Measurements from ENCODE around the gene BPIFB4.

Gene BPIFB4

DNA sequence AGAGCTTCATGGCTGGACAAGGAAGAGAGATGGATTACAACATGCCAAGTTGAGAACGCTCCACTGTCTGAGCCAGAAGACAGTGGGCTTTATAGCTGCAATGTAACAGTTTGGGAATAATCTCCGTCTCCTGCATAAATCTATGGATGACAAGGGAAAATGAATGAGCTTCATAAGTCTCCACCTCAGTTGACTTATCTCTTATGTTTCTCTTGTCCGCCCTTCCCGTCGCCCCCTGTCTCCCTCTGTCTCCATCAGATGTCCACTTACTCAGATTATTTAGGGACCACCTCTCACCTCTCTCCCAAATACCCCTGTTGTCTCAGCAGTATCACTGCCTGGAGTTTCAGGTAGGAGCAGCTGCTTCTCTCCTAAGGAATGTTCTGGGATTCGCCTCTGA lies 74.8 kb downstream of the BPIFB4 start:
- no peak for DNase-seq (ENCODE audit: extremely low read depth, low read depth)
- TF ChIP-seq, protein P1, sequence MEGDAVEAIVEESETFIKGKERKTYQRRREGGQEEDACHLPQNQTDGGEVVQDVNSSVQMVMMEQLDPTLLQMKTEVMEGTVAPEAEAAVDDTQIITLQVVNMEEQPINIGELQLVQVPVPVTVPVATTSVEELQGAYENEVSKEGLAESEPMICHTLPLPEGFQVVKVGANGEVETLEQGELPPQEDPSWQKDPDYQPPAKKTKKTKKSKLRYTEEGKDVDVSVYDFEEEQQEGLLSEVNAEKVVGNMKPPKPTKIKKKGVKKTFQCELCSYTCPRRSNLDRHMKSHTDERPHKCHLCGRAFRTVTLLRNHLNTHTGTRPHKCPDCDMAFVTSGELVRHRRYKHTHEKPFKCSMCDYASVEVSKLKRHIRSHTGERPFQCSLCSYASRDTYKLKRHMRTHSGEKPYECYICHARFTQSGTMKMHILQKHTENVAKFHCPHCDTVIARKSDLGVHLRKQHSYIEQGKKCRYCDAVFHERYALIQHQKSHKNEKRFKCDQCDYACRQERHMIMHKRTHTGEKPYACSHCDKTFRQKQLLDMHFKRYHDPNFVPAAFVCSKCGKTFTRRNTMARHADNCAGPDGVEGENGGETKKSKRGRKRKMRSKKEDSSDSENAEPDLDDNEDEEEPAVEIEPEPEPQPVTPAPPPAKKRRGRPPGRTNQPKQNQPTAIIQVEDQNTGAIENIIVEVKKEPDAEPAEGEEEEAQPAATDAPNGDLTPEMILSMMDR (IDR thresholded peaks at IDR 0.05; ENCODE audit: low read depth, low read length): no peak

DNA sequence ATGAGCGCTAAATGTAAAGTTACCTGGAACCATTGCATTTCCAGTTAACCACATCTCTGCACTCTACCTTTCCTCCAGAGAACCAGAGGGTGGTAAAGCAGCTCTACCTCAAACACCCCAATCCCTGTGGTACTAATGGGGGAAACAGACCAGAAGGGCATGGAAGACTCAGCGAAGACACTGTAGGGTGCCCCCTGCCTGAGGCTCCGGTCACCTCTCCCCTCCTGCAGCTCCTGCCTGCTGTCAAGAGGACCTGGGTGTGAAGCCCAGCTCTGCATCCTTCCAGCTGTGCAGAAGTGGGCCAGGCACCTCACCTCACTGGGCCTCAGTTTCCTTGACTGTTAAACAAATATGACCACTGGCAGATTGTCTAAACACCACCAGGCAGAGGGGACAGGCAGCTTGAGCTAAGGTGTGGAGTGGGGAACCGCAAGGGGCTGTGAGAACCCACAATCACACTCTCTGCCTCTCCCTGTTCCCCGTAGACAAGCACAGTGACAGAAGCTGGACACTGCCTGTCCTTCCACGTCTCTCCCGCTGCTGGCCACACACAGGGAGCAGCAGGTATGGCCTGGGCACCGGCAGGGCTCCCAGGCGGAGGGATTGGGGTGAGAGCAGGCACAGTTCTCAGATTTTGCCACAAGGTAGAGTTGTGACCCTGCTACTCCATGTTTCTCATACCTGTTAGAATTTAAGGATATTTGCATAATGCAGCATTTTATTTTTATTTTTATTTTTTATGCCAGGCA lies 79.4 kb downstream of the BPIFB4 start:
- DNase-seq (ENCODE audit: extremely low read depth, low read depth): no peak
- TF ChIP-seq, protein P1 (IDR thresholded peaks at IDR 0.05; ENCODE audit: low read depth, low read length): no peak

DNA sequence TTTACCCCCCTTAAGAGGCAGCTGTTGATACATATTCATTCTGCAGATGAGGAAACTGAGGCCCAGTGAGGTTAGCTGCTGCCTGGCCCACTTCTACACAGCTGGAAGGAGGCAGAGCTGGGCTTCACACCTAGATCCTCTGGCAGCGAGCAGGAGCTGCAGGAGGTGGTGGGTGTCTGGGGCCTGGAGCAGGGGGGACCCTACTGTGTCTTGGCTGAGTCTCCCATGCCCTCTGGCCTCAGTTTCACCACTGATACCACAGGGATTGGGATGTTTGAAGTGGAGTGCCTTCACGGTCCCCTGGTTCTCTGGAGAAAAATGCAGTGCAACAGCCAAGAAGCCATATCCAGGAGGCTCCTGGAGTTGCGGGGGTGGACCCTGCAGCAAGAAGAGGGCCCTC lies 80.3 kb downstream of the BPIFB4 start:
- no peak for DNase-seq (ENCODE audit: extremely low read depth, low read depth)
- TF ChIP-seq, protein P1 (IDR thresholded peaks at IDR 0.05; ENCODE audit: low read depth, low read length): no peak

DNA sequence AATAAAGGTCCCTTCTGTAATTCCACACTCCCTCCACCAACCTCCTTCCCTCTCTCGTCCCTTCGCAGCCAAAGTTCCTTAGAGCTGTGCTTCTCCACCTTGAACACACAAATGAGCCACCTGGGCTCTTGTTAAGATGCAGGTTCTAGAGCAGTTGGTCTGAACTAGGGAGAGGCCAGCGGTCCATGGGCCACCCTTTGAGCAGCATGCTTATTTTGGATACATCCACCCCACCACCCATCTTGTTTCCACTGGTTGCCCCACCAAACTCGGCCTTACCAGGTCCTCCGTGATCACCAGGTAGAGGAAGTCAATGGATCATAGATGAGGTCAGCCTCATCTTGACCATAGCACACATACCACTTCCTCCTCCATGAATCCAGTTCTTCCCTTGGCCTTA lies 81.2 kb downstream of the BPIFB4 start:
- TF ChIP-seq, protein P1 (IDR thresholded peaks at IDR 0.05; ENCODE audit: low read depth, low read length): no peak

More for the DNA sequence above, 81.2 kb downstream of the BPIFB4 start:
- no peak for DNase-seq (ENCODE audit: extremely low read depth, low read depth)
